HFF-Myc (cell line): ENCODE measurements around the gene EPS8.

Experiments
- DNase-seq: peaks from one replicate; pipeline ENCODE4 v3.0.0-alpha.2; 2011; ENCODE audit warnings: low read depth; ENCODE audit errors: extremely low read depth
- H3K4me3 ChIP-seq: replicated peaks from 2 replicates; pipeline ENCODE4 v1.5.1; 2011; ENCODE audit warnings: low read depth, mild to moderate bottlenecking, control low read depth, low read length
- TF ChIP-seq, protein P1 (sequence below): IDR thresholded peaks from 2 replicates; pipeline ENCODE4 v1.5.1; 2012; ENCODE audit warnings: mild to moderate bottlenecking, low read depth, low read length, control low read depth; ENCODE audit errors: missing control alignments

The EPS8 gene

DNA sequence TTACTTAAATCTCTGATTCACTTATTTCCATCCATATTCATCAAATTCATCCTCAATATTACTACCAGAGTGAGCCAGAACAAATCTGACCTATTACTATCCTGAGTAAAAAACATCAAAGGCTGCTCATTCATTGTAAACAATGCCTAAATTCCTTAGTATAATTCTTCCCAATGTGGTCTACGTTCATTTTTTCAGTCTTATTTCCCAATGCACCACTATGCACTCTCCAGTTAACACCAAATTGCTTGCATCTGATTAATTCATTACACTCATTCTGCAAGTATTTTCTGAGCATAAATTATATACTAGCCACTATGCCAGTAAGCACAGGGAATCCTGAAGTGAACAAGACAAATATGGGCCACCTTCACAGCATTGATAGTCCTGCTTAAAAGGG lies 110.0 kb downstream of the EPS8 start:
- TF ChIP-seq, protein P1, sequence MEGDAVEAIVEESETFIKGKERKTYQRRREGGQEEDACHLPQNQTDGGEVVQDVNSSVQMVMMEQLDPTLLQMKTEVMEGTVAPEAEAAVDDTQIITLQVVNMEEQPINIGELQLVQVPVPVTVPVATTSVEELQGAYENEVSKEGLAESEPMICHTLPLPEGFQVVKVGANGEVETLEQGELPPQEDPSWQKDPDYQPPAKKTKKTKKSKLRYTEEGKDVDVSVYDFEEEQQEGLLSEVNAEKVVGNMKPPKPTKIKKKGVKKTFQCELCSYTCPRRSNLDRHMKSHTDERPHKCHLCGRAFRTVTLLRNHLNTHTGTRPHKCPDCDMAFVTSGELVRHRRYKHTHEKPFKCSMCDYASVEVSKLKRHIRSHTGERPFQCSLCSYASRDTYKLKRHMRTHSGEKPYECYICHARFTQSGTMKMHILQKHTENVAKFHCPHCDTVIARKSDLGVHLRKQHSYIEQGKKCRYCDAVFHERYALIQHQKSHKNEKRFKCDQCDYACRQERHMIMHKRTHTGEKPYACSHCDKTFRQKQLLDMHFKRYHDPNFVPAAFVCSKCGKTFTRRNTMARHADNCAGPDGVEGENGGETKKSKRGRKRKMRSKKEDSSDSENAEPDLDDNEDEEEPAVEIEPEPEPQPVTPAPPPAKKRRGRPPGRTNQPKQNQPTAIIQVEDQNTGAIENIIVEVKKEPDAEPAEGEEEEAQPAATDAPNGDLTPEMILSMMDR, result no peak
- no peak for DNase-seq
- no peak overlapping the region for H3K4me3 ChIP-seq

DNA sequence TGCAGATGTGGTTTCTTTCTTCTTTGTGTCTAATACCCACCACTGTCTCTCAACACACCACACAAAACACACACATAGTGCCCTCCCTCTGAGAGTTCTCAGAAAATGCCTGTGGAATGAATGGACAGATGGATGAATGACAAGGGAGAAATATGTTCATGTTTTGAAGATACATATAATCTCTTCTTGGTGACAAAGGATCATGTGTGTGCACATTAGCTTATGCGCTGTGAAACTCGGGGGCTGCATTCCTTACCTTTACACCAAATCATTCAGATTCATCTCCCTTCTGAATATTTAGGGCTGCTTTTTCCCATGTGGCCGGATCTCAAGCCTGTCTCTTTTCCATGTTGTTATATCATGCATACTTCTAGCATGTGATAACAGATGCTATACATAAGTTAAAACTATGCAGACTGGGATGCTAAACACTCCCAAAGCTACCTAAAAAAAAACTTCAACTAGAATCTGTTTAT lies 111.4 kb downstream of the EPS8 start:
- TF ChIP-seq, protein P1, result no peak
- H3K4me3 ChIP-seq, result no peak overlapping the region
- no peak for DNase-seq

DNA sequence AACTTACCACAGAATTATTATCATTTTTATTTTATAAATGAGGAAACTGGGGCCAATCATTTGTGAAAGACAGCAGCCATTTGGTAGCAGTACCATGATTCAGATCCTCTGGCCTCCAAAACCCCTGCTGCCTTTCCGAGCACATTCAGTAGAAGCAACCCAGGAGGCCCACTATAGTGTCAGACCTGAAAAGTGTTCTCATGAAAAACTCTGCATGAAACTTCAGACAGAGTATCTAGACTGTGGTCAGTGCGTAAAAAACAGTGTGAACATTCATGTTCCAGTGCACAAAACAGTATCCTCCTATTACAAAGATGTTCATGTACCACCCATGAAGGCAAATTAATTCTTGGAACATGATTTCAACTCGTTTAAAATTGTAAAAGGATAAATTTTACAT lies 112.0 kb downstream of the EPS8 start:
- TF ChIP-seq, protein P1, result no peak

DNA sequence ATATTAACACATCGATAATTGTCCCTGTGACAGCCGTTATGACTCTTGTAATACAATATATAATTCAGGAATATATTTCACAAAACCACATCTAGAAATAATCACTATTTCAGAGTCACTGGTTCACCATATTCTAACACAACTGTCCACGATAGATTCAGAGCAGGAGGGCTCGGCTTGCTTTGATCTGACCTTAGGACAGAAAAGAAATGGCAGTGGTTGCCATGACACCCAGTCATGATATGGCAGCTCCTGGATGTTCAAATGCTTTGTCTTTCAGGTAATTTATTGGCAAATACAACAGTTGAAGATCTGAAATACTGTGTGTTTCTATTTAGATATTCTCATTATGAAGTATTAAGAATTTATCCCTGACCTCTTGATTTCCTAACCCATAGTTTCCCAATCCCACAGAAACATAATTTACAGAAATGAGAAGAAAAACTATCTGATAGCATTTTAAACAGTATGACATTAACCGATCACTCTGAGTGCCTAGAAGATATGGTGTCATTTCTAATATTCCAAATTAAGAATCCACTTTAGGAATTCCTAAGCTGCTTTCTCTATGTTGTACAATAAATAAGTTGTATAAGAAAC lies 116.4 kb downstream of the EPS8 start:
- TF ChIP-seq, protein P1, result no peak
- DNase-seq, result no peak
- H3K4me3 ChIP-seq, result no peak overlapping the region

More for the DNA sequence above, 112.0 kb downstream of the EPS8 start:
- no peak for DNase-seq
- no peak overlapping the region for H3K4me3 ChIP-seq

DNA sequence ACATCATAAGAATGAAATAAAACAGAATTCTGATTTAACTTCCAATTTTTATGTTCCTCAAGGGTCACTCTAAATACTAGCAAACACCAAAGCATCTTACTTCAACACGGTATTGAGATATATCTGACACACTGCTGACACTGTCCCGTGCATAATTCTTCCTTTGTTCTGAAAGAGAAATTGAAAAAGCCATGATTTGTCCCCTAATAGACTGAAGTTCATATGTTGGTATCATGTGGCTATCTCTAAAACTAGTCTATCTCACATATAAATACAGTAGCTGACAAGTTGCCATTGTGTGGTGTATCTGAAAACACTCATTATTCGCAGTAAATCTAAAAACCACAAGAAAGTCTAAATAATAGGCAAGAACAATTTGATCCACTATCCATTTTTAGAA lies 118.4 kb downstream of the EPS8 start:
- H3K4me3 ChIP-seq, result no peak overlapping the region

DNA sequence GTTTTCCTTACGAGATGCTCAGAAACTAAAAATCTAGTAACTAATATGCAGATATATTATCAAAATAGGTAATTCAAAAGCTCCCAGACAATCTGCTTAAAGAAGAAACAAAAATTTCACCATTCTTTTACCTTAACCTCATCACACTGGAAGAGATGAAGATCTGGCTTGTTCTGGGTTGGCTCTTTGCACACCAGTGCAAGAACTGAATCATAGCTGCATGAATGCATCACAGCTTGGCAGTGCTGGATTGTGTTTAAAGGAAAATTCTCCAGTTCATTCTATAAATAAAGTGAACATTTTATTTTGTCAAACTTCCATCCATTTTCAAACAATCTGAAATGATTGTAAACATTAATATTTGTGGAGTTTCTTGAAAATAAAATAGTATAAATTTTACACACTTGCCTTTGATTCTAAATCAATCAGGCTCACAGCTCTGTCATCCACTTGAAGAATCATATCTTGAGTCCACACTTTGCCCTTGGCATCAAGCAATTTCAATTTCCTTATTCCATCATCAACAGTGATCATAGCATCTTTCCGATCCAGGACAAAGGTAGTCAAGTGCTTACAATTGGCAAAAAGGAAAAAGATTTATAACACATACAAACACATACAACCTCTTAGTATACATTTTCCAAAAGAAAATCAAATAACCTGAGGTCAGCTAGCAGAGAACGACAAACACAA lies 119.8 kb downstream of the EPS8 start:
- no peak overlapping the region for H3K4me3 ChIP-seq
- TF ChIP-seq, protein P1, result no peak
- no peak for DNase-seq

More for the DNA sequence above, 118.4 kb downstream of the EPS8 start:
- TF ChIP-seq, protein P1, result no peak
- no peak for DNase-seq

DNA sequence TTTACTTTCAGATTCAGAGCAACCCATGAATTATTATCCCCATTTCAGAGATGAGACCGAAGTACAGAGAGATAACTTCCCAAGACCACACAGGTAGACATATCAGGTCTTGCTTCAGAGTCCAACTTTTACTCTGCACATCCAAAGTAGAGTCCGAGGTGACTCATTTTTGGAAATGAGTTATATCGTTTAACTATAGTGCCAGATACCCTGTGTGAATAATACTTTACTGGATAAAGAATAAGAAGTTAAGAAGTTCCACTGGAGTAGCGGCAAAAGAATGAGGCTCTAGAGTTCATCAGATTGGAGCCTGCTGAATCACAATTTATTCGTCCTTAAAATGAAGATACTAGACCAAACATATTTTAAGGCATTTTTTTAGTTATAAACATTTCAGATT lies 124.7 kb downstream of the EPS8 start:
- TF ChIP-seq, protein P1, result no peak
- no peak for DNase-seq
- no peak overlapping the region for H3K4me3 ChIP-seq
